ENCODE measurements around the gene OAS3.

DNA sequence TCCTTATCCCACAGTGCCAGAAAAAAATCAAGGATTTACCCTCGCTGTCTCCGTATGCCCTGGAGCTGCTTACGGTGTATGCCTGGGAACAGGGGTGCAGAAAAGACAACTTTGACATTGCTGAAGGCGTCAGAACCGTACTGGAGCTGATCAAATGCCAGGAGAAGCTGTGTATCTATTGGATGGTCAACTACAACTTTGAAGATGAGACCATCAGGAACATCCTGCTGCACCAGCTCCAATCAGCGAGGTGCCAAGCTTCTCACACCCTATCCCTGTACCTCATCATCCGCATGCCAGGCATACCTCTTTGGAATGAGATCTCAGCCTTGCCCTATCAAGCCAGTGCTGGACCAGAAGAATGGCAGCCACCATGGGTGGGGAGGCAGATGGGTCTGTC is 59.2 kb downstream of the OAS3 start:
- TF ChIP-seq POLR2A (IDR thresholded peaks at IDR 0.05): no peak
- TF ChIP-seq CTCF (IDR thresholded peaks at IDR 0.05): no peak
- no peak for TF ChIP-seq EP300 (IDR thresholded peaks at IDR 0.05)

Measured in suprapubic skin (tissue), 3 donors.